ENCODE data around the gene IL3. TPM values are rescaled to one million over a fixed set of nuclear protein-coding genes. Genes with fewer than 3 reads are reported as not detected.

The IL3 gene
- total and polyA plus RNA-seq, 11 donors, result not detected

GRCh38 chr5:132087176-132087575, 26.7 kb downstream of the IL3 start:
- Histone ChIP-seq H3K4me3 (no peak overlapping the region), H3K27me3 (no peaks in the 10 kb centered on the region), H3K4me1 (peaks cover 0 to 29% (median 20%) of the 10 kb centered on the region in 12 donors), H3K27ac (peak overlapping the region in 4 of 12 donors; percentile 11 to 78 (median 51)), H3K36me3 (no peaks in the 10 kb centered on the region), H3K9me3 (no peaks in the 10 kb centered on the region)
- DNase-seq, result peak in 1 of 5 donors; percentile 19
- no peak for TF ChIP-seq POLR2A (IDR thresholded peaks at IDR 0.05)
- no peak for TF ChIP-seq CTCF (IDR thresholded peaks at IDR 0.05)
- intact Hi-C loops (cut with DNase I), result no loop called here
- WGBS, 4 donors, result 58 to 82% (median 79%) methylated on average over 6 of the region's 6 CpGs
- no peak for ATAC-seq

GRCh38 chr5:132087661-132088060, 27.2 kb downstream of the IL3 start:
- WGBS, 4 donors, result 76 to 91% (median 83%) methylated on average over 6 to 8 of the region's 8 CpGs
- Histone ChIP-seq H3K27ac (no peak overlapping the region), H3K36me3 (no peaks in the 10 kb centered on the region), H3K27me3 (no peaks in the 10 kb centered on the region), H3K9me3 (no peaks in the 10 kb centered on the region), H3K4me1 (peaks cover 0 to 29% (median 20%) of the 10 kb centered on the region in 12 donors), H3K4me3 (no peak overlapping the region)
- intact Hi-C loops (cut with DNase I), result no loop called here
- DNase-seq (peak in 1 of 5 donors; percentile 3), ATAC-seq (no peak)
- no peak for TF ChIP-seq POLR2A (IDR thresholded peaks at IDR 0.05)
- no peak for TF ChIP-seq CTCF (IDR thresholded peaks at IDR 0.05)

GRCh38 chr5:132089363-132089762, 28.9 kb downstream of the IL3 start:
- H3K4me1 ChIP-seq, result peaks cover 0 to 29% (median 20%) of the 10 kb centered on the region in 12 donors
- H3K36me3 ChIP-seq, result no peaks in the 10 kb centered on the region
- H3K27me3 ChIP-seq, result no peaks in the 10 kb centered on the region
- no peaks in the 10 kb centered on the region for H3K9me3 ChIP-seq
- intact Hi-C loops (cut with DNase I), result no loop called here
- H3K4me3 ChIP-seq, result no peak overlapping the region
- DNase-seq, result no peak
- ATAC-seq, result no peak
- H3K27ac ChIP-seq, result no peak overlapping the region
- WGBS, 4 donors, result 92 to 100% (median 94%) methylated on average over 1 of the region's 1 CpG
- no peak for TF ChIP-seq POLR2A (IDR thresholded peaks at IDR 0.05)
- TF ChIP-seq CTCF (IDR thresholded peaks at IDR 0.05), result no peak

GRCh38 chr5:132090107-132090506, 29.7 kb downstream of the IL3 start:
- TF ChIP-seq CTCF (IDR thresholded peaks at IDR 0.05) (no peak), POLR2A (IDR thresholded peaks at IDR 0.05) (no peak)
- H3K4me3 ChIP-seq, result no peak overlapping the region
- DNase-seq (no peak), ATAC-seq (no peak)
- H3K4me1 ChIP-seq, result peaks cover 0 to 29% (median 20%) of the 10 kb centered on the region in 12 donors
- H3K27ac ChIP-seq, result no peak overlapping the region
- no peaks in the 10 kb centered on the region for H3K27me3 ChIP-seq
- intact Hi-C loops (cut with DNase I), result no loop called here
- no peaks in the 10 kb centered on the region for H3K36me3 ChIP-seq
- H3K9me3 ChIP-seq, result no peaks in the 10 kb centered on the region
